ENCODE measurements around the gene APC2.
"Not testable (repeated sequence)": the region's sequence is repeated elsewhere in the genome, so short reads cannot be mapped to it uniquely, and the experiment has no call there.

APC2 gene

GRCh38 chr19:1430246-1430645, 19.7 kb upstream of the APC2 start:
- no peak for DNase-seq (ENCODE audit: low read depth)

- DNase-seq (ENCODE audit: low read depth) = no peak
These were observed 18.0 kb upstream of the APC2 start for GRCh38 chr19:1431759-1432506.

DNA sequence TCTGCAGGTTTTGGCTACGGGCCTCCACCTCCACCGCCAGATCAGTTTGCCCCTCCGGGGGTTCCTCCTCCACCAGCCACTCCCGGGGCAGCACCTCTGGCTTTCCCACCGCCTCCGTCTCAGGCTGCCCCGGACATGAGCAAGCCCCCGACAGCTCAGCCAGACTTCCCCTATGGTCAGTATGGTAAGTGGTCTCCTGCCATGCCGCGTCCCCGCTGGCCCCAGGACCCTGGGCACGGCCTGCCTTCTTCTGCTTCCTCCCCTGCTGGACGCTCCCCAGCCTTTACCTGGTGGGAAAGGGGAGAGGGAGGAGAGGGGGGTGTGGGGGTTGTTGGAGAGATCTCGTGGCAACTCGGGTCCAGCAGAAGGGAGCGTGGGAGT, 17.4 kb upstream of the APC2 start:
- no peak for DNase-seq (ENCODE audit: low read depth)

DNA sequence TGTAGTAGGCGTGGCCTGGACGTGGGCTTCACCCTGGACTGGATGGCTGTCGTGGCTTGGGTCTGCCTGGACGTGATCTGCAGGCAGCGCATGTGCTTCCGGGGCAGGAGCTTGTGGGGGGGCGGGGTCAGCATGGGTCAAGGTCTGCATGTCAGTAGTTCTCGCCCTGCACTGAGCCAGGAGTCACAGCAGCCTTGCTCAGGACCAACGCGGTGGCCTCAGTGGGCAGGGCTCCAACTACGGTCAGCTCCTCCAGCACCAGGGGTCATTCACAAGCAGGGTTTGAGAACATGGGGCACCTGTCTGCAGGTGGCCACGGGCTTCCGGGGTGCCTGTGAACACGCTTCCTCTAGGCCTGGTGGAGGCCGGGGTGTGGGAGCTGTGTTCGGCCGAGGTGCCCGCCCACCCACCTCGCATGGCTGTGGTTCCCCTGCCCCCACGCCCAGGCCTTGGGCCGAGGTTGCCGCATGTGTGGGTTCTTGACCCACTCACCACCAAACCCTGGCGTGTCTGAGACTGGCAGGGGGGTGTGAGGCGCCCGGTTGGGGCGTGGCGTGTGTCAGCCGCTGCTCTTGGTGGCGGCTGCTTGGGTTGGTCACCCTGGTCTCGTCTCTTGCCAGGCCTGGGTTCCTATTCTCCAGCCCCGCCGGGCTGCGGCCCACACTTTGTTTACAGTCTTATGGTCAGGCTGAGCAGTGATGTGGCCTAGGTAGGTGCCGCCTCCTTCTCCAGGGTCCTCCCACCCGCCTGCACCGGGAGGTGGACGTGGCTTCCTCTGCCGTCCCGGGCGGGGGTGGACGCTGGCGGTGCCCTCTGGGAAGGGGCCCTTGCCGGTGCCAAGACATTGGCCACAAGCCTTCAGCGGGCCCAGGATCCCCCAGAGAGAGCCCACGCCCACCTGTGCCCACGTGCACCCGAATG, 16.5 kb upstream of the APC2 start:
- no peak for DNase-seq (ENCODE audit: low read depth)

- no peak for DNase-seq (ENCODE audit: low read depth)
These were observed 15.9 kb upstream of the APC2 start for GRCh38 chr19:1434040-1434366.

DNA sequence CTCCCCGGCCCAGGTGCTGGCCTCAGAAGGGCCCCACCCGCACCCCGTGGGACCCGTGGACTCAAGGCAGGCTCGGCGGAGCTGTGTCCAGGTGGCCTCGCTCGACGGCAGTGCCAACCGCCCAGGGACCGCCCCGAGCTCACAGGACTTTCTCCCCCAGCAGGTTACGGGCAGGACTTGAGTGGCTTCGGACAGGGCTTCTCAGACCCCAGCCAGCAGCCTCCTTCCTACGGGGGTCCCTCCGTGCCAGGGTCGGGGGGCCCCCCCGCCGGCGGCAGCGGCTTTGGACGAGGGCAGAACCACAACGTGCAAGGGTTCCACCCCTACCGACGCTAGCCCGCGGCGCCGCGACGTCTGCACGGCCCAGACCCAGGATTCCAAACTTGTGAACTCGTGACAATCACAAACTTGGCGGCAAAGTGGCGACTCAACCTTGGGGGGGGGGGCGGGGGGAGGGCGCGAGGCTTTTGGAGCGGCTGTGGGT, 15.3 kb upstream of the APC2 start:
- no peak for DNase-seq (ENCODE audit: low read depth)

DNA sequence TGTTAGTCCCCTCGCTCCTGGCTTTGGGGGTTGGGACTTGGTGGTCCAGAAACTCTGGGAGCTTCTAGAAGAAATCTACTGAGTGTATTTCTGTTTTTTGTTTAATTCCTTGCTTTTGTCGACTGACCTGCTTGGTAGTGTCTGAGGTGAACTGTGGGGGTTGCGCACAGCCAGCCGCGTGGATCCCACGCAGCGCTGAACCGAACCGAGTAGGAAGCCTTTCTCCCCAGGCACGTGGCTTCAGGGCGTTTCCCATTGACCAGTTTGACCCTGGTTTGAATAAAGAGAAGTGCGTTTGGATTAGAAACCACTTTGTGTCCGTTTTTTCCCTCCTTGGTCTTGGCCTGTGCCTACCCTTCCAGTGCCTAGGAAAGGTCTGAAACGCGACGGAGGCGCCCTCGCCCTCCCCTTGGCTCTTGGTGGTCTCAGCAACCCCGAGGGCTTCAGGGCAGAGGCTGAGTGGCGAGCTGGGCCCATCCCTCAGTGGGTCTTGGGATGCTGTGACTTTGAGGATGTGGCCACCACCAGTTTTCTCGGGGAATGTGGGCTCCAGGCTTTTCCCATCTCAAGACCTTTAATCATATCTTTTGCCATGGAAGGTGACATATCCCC, 14.4 kb upstream of the APC2 start:
- no peak for DNase-seq (ENCODE audit: low read depth)

GRCh38 chr19:1437609-1438008, 12.3 kb upstream of the APC2 start:
- no peak for DNase-seq (ENCODE audit: low read depth)

- peak; percentile 96 for DNase-seq (ENCODE audit: low read depth)
These were observed 11.6 kb upstream of the APC2 start, which contains the start of gene RPS15 for GRCh38 chr19:1438035-1438932. RPS15 (plus strand) TSS chr19:1438396; CDS start chr19:1438426, 30 bp downstream.

GRCh38 chr19:1438933-1439354, 11.0 kb upstream of the APC2 start:
- no peak for DNase-seq (ENCODE audit: low read depth)

DNA sequence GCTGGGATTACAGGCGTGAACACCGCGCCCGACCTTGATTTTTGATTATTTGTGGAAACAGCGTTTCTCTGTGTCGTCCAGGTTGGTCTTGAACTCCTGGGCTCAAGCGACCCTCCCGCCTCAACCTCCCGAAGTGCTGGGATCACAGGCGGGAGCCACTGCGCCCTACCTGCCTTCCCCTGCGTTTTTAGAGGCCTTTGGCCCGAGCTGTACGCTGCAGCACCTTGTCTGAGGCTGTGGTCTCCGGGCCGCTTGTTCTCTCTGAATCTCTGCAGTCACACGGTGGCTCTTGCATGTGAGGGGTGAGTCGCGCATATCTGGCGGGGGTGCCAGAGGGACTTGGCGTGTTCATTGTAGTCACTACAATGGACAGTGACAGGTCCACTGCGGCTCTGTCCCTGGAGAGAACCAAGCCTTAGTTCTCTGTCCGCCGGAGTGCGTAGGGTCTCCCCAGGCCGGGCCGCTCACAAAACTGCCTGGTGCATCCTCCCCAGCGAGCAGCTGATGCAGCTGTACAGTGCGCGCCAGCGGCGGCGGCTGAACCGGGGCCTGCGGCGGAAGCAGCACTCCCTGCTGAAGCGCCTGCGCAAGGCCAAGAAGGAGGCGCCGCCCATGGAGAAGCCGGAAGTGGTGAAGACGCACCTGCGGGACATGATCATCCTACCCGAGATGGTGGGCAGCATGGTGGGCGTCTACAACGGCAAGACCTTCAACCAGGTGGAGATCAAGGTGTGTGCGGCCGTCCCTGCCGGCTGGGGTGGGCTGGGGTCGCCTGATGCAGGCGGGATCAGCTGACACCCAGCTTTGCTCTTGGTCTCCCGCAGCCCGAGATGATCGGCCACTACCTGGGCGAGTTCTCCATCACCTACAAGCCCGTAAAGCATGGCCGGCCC, 10.2 kb upstream of the APC2 start:
- DNase-seq (ENCODE audit: low read depth) = not testable (repeated sequence)

GRCh38 chr19:1440418-1440801, 9.5 kb upstream of the APC2 start:
- DNase-seq (ENCODE audit: low read depth) = no peak

- DNase-seq (ENCODE audit: low read depth) = no peak
These were observed 8.9 kb upstream of the APC2 start for GRCh38 chr19:1441022-1441426.

DNA sequence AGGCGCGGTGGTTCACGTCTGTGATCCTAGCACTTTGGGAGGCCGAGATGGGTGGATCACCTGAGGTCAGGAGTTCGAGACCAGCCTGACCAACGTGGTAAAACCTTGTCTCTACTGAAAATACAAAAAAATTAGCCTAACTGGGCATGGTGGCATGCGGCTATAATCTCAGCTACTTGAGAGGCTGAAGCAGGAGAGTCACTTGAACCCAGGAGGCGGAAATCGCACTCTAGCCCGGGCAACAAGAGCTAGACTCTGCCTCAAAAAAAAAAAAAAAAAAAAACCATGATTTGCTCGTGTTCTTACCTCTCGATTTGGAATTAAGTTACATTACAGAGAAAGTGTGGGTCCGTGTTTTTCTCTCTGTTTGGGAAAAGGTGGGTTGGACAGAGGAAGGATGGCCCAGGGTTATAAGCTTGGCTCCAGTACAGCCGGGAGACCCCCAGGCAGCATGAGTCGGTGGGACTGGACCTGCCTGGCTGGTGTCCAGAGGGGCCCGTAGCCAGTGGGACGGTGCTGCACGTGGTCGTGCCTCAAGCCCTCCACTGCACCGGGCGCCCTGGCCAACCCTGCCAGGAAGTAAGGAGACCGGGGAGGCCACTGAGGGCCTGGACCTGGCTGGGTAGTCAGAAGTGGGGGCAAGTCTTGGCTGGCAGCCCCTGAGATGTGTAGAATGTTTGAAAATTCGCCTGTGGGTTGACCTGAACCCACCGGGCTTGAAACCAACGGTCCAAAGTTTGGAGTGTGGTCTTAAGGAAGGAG, 8.1 kb upstream of the APC2 start:
- no peak for DNase-seq (ENCODE audit: low read depth)

DNA sequence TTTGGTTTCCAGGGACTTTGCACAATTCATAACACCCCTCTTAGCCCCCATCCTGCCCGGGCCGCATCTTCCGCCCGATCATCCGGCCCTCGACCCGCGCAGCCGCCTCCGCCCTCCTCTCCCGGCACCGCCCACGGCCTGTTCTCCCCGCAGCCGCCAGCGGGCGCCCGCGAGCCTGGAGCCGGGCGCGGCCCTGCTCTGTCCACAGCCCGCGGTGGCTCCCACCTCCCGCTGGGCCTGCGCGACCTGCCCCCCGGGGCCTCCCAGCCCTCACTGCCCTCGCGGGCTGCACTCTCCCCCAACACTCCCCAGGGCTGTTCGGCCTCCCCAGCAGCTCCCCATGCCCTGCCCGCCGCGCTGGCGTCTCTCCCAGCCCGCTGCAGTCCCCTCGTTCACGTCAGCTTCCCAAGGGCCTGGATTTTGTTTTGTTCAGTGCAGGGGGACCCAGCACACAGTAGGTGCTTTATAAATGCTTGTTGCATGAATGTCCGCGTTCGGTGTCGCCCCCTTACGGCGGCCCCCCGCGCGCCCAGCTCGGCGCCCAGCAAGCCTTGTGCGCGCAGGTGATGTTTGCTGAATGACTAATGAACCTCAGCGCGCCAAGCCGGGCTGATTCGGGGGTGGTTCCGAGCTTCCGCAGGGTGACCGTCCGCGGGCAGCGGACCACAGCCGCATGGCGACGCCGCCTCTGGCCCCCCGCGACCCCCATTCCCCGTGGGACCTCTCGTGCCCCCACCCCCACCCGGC, 4.6 kb upstream of the APC2 start:
- DNase-seq (ENCODE audit: low read depth) = peak; percentile 83

DNA sequence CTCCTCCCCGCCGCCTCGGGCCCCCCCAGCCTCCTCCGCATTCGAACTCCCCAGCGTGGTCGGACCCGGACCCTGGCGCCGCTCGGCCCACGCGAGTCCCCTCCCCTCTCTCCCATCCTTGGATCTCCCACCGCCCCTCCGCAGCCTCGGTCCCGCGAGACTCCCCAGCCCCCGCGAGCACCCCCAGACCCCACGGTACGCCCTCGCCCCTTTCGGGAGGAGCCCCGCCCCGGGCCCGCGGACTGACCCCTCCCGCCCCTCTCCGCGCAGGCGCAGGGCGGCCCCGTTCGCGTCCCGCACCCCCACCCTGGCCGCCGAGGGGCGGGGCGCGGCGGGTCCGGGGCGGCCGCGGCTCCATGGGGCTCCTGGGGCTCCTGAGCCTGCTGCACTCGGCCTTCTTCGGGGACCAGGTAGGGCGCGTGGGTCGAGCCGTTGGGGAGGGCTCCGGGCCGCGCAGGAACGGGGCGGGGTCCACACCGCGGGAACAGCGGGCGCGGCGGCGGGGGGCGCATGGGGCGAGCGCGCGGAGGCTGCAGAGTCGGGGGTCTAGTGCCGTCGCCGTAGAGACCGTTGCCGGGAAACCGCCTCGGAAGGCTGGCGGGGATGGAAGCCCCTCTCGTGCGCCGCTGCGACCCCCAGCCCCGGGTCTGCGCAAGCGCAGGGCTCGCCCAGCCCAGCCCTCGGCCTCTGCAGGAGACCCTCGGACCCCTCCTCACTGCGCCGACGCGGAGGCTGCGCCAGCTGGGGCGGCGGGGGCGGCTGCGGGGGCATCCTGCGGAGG, 3.8 kb upstream of the APC2 start:
- DNase-seq (ENCODE audit: low read depth) = no peak

DNA sequence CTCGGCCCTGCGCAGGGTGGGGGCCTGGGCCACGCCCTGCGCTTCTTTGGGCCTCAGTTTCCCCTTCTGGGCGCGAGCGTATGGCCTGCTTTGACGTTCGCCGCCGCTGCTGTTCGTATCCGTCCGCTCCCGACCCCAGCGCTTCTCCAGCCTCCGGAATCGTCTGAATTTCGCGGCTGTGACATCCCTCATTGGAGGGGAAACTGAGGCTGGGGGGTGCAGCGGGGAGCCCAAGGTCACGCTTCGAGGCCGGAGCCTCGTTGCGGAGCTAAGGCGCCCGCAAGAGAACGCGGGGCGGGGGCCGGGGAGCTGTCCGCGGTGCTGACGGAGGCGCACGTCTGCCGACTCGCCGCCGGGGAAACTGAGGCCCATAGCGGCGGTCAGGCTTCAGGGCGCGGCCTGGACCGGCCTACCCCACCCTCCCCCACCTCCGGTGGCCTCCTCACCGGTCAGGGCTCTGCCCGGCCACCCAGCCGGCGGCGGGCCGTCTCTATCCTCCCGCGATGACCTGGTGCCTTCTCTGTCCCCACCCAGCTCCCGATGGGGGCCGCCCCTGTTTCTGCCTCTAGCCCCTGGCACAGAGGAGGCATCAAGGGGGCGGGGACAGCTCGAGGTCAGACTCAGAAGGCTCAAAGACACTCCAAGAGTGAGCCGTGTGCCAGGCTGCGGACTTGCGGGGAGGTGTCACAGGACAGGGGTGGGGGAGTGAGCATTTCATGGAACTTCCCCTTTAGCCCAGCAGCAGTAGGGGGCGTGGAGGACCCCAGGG, 3.0 kb upstream of the APC2 start:
- no peak for DNase-seq (ENCODE audit: low read depth)

- DNase-seq (ENCODE audit: low read depth) = no peak
These were observed 2.4 kb upstream of the APC2 start for GRCh38 chr19:1447504-1447903.

Data from activated T-cell treated with anti-CD3 and anti-CD28 coated beads for 48 hours (primary cell).